OCI-LY1 (cell line): ENCODE measurements around the gene PCK1.

Experiments
- EZH2 ChIP-seq: fragments of 200-600 bp; sonication (generic), shearing (Covaris generic); IDR thresholded peaks from 2 replicates; pipeline ENCODE4 v1.8.0; 2017; ENCODE audit warnings: borderline replicate concordance, mixed run types, mild to moderate bottlenecking, antibody characterized with exemption, low read length, moderate library complexity, mixed read lengths
- TF ChIP-seq, protein P1 (sequence below): fragments of 200-600 bp; sonication (generic), shearing (Covaris generic); IDR thresholded peaks from 2 replicates; pipeline ENCODE4 v1.5.1; 2017; ENCODE audit warnings: mild to moderate bottlenecking, antibody characterized with exemption, low read length, moderate library complexity, mixed read lengths

DNA sequence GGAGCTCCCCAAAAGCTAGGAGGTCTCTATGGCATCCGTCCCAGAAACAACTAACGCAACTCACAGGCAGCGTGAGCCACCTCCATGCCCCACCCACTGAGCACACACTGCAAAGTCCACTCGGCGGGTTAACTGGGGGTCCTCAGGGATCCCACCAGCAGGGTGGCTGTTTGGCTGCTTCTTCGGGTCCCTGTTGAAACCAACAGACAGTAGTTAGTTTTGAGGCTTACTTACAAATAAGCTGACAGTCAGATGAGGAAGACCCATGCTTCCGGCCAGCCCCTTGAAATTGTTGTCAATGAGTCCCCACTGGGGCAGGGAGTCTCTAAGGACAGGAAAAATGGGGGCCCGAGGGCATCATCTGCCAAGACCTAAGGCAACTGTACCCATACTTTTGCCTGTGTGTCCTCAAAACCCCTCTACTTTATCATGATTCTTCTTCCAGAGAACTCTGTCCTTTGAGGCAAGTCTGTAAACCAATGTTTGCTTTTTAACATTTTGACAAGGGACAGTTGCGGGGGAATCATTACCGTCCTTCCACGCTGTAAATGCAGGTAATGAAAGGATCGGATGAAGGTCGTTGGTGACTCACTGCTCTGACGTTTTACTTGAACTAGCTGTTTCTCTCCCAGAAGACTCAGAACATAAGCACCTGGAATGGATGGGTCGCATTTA is 2.2 kb upstream of the PCK1 start:
- TF ChIP-seq, protein P1, sequence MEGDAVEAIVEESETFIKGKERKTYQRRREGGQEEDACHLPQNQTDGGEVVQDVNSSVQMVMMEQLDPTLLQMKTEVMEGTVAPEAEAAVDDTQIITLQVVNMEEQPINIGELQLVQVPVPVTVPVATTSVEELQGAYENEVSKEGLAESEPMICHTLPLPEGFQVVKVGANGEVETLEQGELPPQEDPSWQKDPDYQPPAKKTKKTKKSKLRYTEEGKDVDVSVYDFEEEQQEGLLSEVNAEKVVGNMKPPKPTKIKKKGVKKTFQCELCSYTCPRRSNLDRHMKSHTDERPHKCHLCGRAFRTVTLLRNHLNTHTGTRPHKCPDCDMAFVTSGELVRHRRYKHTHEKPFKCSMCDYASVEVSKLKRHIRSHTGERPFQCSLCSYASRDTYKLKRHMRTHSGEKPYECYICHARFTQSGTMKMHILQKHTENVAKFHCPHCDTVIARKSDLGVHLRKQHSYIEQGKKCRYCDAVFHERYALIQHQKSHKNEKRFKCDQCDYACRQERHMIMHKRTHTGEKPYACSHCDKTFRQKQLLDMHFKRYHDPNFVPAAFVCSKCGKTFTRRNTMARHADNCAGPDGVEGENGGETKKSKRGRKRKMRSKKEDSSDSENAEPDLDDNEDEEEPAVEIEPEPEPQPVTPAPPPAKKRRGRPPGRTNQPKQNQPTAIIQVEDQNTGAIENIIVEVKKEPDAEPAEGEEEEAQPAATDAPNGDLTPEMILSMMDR, result no peak
- no peak for TF ChIP-seq EZH2
